A673 (cell line): ENCODE data around the gene HOXD4.

Source experiments
- EZH2 ChIP-seq: fragments of 200-600 bp; sonication (generic); IDR thresholded peaks from 2 replicates; pipeline ENCODE4 v1.6.1; 2017; ENCODE audit warnings: borderline replicate concordance, low read depth, mild to moderate bottlenecking, mixed read lengths, antibody characterized with exemption, low read length; ENCODE audit not compliant: poor library complexity, severe bottlenecking
- TF ChIP-seq, protein P1 (sequence below): fragments of 300-800, 200-600 bp; sonication (generic); conservative IDR thresholded peaks from 2 replicates; pipeline ENCODE4 v1.5.1; 2017; ENCODE audit warnings: low read depth, mild to moderate bottlenecking, antibody characterized with exemption, low read length, moderate library complexity, mixed read lengths

- TF ChIP-seq, protein P1, sequence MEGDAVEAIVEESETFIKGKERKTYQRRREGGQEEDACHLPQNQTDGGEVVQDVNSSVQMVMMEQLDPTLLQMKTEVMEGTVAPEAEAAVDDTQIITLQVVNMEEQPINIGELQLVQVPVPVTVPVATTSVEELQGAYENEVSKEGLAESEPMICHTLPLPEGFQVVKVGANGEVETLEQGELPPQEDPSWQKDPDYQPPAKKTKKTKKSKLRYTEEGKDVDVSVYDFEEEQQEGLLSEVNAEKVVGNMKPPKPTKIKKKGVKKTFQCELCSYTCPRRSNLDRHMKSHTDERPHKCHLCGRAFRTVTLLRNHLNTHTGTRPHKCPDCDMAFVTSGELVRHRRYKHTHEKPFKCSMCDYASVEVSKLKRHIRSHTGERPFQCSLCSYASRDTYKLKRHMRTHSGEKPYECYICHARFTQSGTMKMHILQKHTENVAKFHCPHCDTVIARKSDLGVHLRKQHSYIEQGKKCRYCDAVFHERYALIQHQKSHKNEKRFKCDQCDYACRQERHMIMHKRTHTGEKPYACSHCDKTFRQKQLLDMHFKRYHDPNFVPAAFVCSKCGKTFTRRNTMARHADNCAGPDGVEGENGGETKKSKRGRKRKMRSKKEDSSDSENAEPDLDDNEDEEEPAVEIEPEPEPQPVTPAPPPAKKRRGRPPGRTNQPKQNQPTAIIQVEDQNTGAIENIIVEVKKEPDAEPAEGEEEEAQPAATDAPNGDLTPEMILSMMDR = no peak
- no peak for TF ChIP-seq EZH2
These were observed 13.4 kb upstream of the HOXD4 start for GRCh38 chr2:176137906-176138305.
